Activated B cell treated with CpG ODN at 0.5 μM for 24 hours (primary cell): ENCODE data around the gene DAB1. TPM values are rescaled to one million over a fixed set of nuclear protein-coding genes. Genes with fewer than 3 reads are reported as not detected.
"Not testable (repeated sequence)": the region's sequence is repeated elsewhere in the genome, so short reads cannot be mapped to it uniquely, and the experiment has no call there.

Source experiments
- ATAC-seq: fragments of 200-7000 bp; cut with Tn5 transposase; one replicate; pipeline ENCODE4 v1.10.0; 2021; ENCODE audit warnings: low read depth, mild to moderate bottlenecking, moderate library complexity
- CTCF ChIA-PET: fragments of 350-600 bp; sonication (Branson Sonifier 250); formaldehyde crosslinking; loops from one replicate; lab custom pipeline; 2021; ENCODE audit warnings: antibody characterized with exemption; lab: Charles Lee
- POLR2A ChIA-PET: fragments of 350-600 bp; sonication (Branson Sonifier 250); formaldehyde crosslinking; loops from one replicate; lab custom pipeline; 2021; ENCODE audit warnings: antibody characterized with exemption; lab: Charles Lee
- DNase-seq: peaks from one replicate; pipeline ENCODE4 v3.0.0; 2022
- H3K27ac Mint-ChIP-seq: one replicate; pipeline ENCODE4 v1.8.0; 2020; ENCODE audit warnings: mixed read lengths
- H3K27me3 Mint-ChIP-seq: one replicate; pipeline ENCODE4 v1.8.0; 2021; ENCODE audit warnings: mixed read lengths
- H3K36me3 Mint-ChIP-seq: one replicate; pipeline ENCODE4 v1.8.0; 2021; ENCODE audit warnings: low read depth, mixed read lengths
- H3K4me1 Mint-ChIP-seq: one replicate; pipeline ENCODE4 v1.8.0; 2021; ENCODE audit warnings: mixed read lengths
- H3K4me3 Mint-ChIP-seq: one replicate; pipeline ENCODE4 v1.8.0; 2020; ENCODE audit warnings: mild to moderate bottlenecking, mixed read lengths
- H3K9me3 Mint-ChIP-seq: one replicate; pipeline ENCODE4 v1.8.0; 2020; ENCODE audit warnings: mixed read lengths
- CTCF ChIP-seq: fragments of 200-600 bp; IDR thresholded peaks from one replicate; pipeline ENCODE4 v1.8.0; 2022; ENCODE audit warnings: antibody characterized with exemption, mild to moderate bottlenecking
- intact Hi-C: fragments of 100-400 bp; cut with micrococcal nuclease; formaldehyde crosslinking; loops from one replicate; pipeline ENCODE4 v1.15.1; 2024
- total RNA-seq: library from RNA; stranded (reverse); gene quantifications from 2 replicates; pipeline ENCODE4 v1.2.3, GENCODE V29; 2022

Gene DAB1
- total RNA-seq, 1 donor from 2014 or later, result not detected

GRCh38 chr1:57229076-57229475 is 194.8 kb downstream of the DAB1 start:
- H3K27ac Mint-ChIP-seq, result no peak overlapping the region
- ChIA-PET POLR2A (no interaction called here), CTCF (no interaction called here)
- H3K4me3 Mint-ChIP-seq, result no peak overlapping the region
- DNase-seq (no peak), ATAC-seq (no peak)
- H3K36me3 Mint-ChIP-seq, result no peaks in the 10 kb centered on the region
- H3K9me3 Mint-ChIP-seq, result no peaks in the 10 kb centered on the region
- no peak for TF ChIP-seq CTCF
- H3K4me1 Mint-ChIP-seq, result peaks cover 2% of the 10 kb centered on the region
- intact Hi-C loops, result no loop called here
- H3K27me3 Mint-ChIP-seq, result no peaks in the 10 kb centered on the region

DNA sequence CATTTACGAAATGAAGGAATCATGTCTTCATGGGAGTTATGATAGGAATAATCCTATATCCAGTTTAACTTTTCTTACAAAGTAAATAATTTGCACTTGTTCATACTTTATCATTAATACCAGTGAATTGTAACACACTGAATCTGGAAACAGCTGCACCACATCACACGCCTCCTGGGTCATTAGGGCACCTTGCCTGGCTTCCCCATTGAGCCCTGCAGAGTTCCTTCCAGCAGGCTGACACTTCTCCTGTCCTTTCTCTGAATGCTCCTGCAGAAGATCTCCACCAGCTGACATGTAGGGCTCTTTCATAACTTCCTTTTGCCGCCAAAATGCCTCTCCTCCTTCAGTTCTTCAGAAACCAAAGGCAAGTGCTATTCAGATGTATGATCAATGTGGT is 201.1 kb downstream of the DAB1 start:
- no peak for ATAC-seq
- Mint-ChIP-seq H3K27ac (no peak overlapping the region), H3K4me1 (peaks cover 2% of the 10 kb centered on the region), H3K27me3 (no peaks in the 10 kb centered on the region), H3K36me3 (no peaks in the 10 kb centered on the region), H3K4me3 (no peak overlapping the region), H3K9me3 (peaks cover 2% of the 10 kb centered on the region)
- CTCF ChIA-PET, result no interaction called here
- DNase-seq, result no peak
- POLR2A ChIA-PET, result no interaction called here
- no peak for TF ChIP-seq CTCF
- intact Hi-C loops, result no loop called here

GRCh38 chr1:57222307-57222706 is 201.6 kb downstream of the DAB1 start:
- ChIA-PET CTCF (no interaction called here), POLR2A (no interaction called here)
- Mint-ChIP-seq H3K27me3 (no peaks in the 10 kb centered on the region), H3K36me3 (no peaks in the 10 kb centered on the region), H3K9me3 (peaks cover 2% of the 10 kb centered on the region), H3K27ac (no peak overlapping the region), H3K4me3 (no peak overlapping the region), H3K4me1 (peaks cover 2% of the 10 kb centered on the region)
- TF ChIP-seq CTCF, result no peak
- ATAC-seq (no peak), DNase-seq (no peak)
- intact Hi-C loops, result no loop called here

DNA sequence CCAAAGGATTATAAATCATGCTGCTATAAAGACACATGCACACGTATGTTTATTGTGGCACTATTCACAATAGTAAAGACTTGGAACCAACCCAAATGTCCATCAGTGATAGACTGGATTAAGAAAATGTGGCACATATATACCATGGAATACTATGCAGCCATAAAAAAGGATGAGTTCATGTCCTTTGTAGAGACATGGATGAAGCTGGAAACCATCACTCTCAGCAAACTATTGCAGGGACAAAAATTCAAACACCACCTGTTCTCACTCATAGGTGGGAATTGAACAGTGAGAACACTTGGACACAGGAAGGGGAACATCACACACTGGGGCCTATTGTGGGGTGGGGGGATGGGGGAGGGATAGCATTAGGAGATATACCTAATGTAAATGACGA is 203.0 kb downstream of the DAB1 start:
- CTCF ChIA-PET, POLR2A ChIA-PET, ATAC-seq, H3K4me1 Mint-ChIP-seq, H3K36me3 Mint-ChIP-seq, H3K4me3 Mint-ChIP-seq, intact Hi-C loops, H3K27ac Mint-ChIP-seq, H3K27me3 Mint-ChIP-seq, H3K9me3 Mint-ChIP-seq, DNase-seq: not testable (repeated sequence)

GRCh38 chr1:57218487-57219079 is 205.3 kb downstream of the DAB1 start:
- Mint-ChIP-seq H3K36me3 (no peaks in the 10 kb centered on the region), H3K27me3 (no peaks in the 10 kb centered on the region), H3K4me1 (no peaks in the 10 kb centered on the region), H3K9me3 (peaks cover 2% of the 10 kb centered on the region), H3K27ac (no peak overlapping the region), H3K4me3 (no peak overlapping the region)
- ChIA-PET CTCF (no interaction called here), POLR2A (no interaction called here)
- DNase-seq (no peak), ATAC-seq (no peak)
- no peak for TF ChIP-seq CTCF
- intact Hi-C loops, result no loop called here

GRCh38 chr1:57217905-57218304 is 206.0 kb downstream of the DAB1 start:
- Mint-ChIP-seq H3K9me3 (peaks cover 2% of the 10 kb centered on the region), H3K36me3 (no peaks in the 10 kb centered on the region), H3K27ac (no peak overlapping the region), H3K4me1 (no peaks in the 10 kb centered on the region), H3K27me3 (no peaks in the 10 kb centered on the region), H3K4me3 (no peak overlapping the region)
- POLR2A ChIA-PET, result no interaction called here
- TF ChIP-seq CTCF, result no peak
- intact Hi-C loops, result no loop called here
- ATAC-seq (no peak), DNase-seq (no peak)
- CTCF ChIA-PET, result no interaction called here
